Spleen (tissue), 11 donors: Measurements from ENCODE around the gene IFNL2. TPM values are rescaled to one million over a fixed set of nuclear protein-coding genes. Genes with fewer than 3 reads are reported as not detected.

Source experiments
- DNase-seq: peaks from one replicate; pipeline ENCODE4 v3.0.0-alpha.2; 2020
- H3K27ac ChIP-seq, 8 donors: fragments of 200-600 bp; sonication (generic) in 7 of 8; 1 replicate in 4 of 8; 2 replicates in 4 of 8; pipeline versions ENCODE4 v1.5.0 to v1.8.0; 2016 to 2021; ENCODE audit warnings: inconsistent platforms in 4 of 8, mild to moderate bottlenecking in 4 of 8, moderate library complexity in 1 of 8
- H3K27me3 ChIP-seq, 7 donors: fragments of 200-600 bp; sonication (generic) in 6 of 7; replicated peaks in 1 of 7; 1 replicate in 4 of 7; 2 replicates in 3 of 7; pipeline versions ENCODE4 v1.5.0 to v1.8.0; 2016 to 2021; ENCODE audit warnings: inconsistent platforms in 3 of 7, mild to moderate bottlenecking in 1 of 7
- H3K36me3 ChIP-seq, 6 donors: fragments of 200-600 bp; sonication (generic) in 5 of 6; 1 replicate in 4 of 6; 2 replicates in 2 of 6; pipeline versions ENCODE4 v1.5.0 to v1.8.0; 2016 to 2021; ENCODE audit warnings: inconsistent platforms in 2 of 6
- H3K4me1 ChIP-seq, 6 donors: fragments of 200-600 bp; sonication (generic) in 5 of 6; 1 replicate in 3 of 6; 2 replicates in 3 of 6; pipeline versions ENCODE4 v1.5.0 to v1.8.0; 2016 to 2021; ENCODE audit warnings: inconsistent platforms in 3 of 6
- H3K4me3 ChIP-seq, 8 donors: fragments of 200-600 bp; sonication (generic) in 7 of 8; 1 replicate in 4 of 8; 2 replicates in 4 of 8; pipeline versions ENCODE4 v1.5.0 to v1.8.0; 2016 to 2021; ENCODE audit warnings: inconsistent platforms in 4 of 8, mild to moderate bottlenecking in 4 of 8, moderate library complexity in 2 of 8
- H3K9me3 ChIP-seq, 8 donors: fragments of 200-600 bp; sonication (generic) in 7 of 8; 1 replicate in 4 of 8; 2 replicates in 4 of 8; pipeline versions ENCODE4 v1.5.0 to v1.8.0; 2016 to 2021; ENCODE audit warnings: inconsistent platforms in 4 of 8
- POLR2A ChIP-seq, 3 donors: fragments of 450-650 bp; IDR thresholded peaks; one replicate each; pipeline ENCODE4 v1.5.1; 2017; ENCODE audit warnings: antibody characterized with exemption in 3 of 3, mild to moderate bottlenecking in 1 of 3
- POLR2AphosphoS5 ChIP-seq, 3 donors: sonication (generic); formaldehyde crosslinking; IDR thresholded peaks; one replicate each; pipeline ENCODE4 v1.5.1; 2017; ENCODE audit warnings: antibody characterized with exemption in 3 of 3
- WGBS, 5 donors: extraction: QIAGEN DNeasy Blood & Tissue Kit in 3 of 5; methylation state at CpG; one replicate each; pipeline versions ENCODE4 v1.1.5 to v1.1.7; 2013 to 2018; 5-methylcytosine and 5-hydroxymethylcytosine counted together
- intact Hi-C: fragments of 100-400 bp; cut with DNase I; formaldehyde crosslinking; loops from one replicate; pipeline ENCODE4 v1.15.0; 2023; ENCODE audit warnings: low total_unique reads
- polyA plus RNA-seq, 3 donors: library from polyadenylated mRNA; stranded (reverse); fragments of 200-250 nt; gene quantifications; one replicate each; pipeline ENCODE4 v1.2.1, GENCODE V29; 2013
- total RNA-seq, 7 donors: library from RNA; depleted of rRNA in 3 of 7; stranded (reverse); fragments of >200 nt in 3 of 7; fragmentation: NEBNext Ultra II Directional in 4 of 7; extraction: Animal tissue kit (Norgen Biotek cat#: 25700) in 4 of 7; gene quantifications; one replicate each; pipeline versions ENCODE4 v1.1.0 to v1.2.1, GENCODE V29; 2016 to 2021
- TF ChIP-seq, protein P1 (sequence below), 11 experiments: fragments of 200-600 bp in 7 of 11; fragments of 450-650 bp in 4 of 11; sonication (generic) in 4 of 11; IDR thresholded peaks in 8 of 11; conservative IDR thresholded peaks in 3 of 11; 1 replicate in 7 of 11; 2 replicates in 4 of 11; pipeline versions ENCODE4 v1.4.0 to v1.8.0; 2016 to 2021; ENCODE audit warnings: antibody characterized with exemption in 11 of 11, inconsistent platforms in 4 of 11, mild to moderate bottlenecking in 1 of 11
- donor health status: healthy with polysubstance abuse.
- donor health status: DM: no; HTN: no; CAD: no; lungs with moderate emphysema.
- donor health status: DM: no; HTN: no; CAD: no.
- donor health status: Bipolar disorder and iron deficiency.
- donor health status: healthy.
- donor health status: DM: no; HTN: no; CAD: no.
- donor health status: DM: yes; HTN: yes; CAD: no.

The IFNL2 gene
- total and polyA plus RNA-seq, 10 donors: not detected

DNA sequence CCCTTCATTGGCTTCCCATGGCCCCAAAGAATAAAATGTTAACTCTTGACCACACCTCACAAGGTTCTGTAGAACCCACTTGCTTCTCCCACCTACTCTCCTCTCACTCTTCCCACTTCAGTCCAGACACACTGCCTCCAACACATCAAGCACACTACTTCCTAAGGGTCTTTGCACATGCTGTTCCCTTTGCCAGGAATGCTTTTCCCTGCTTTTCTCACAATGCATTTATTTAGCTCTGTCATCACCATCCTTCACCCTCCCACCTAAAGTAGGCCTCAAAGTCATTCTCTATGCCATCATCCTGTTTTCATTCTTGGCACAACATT, 36.0 kb downstream of the IFNL2 start:
- Histone ChIP-seq H3K36me3 (peaks cover 0 to 20% (median 6%) of the 10 kb centered on the region in 6 donors), H3K9me3 (no peaks in the 10 kb centered on the region), H3K27me3 (peaks cover 0 to 39% (median 19%) of the 10 kb centered on the region in 7 donors), H3K4me1 (peaks cover 0 to 18% (median 7%) of the 10 kb centered on the region in 6 donors), H3K4me3 (no peak overlapping the region), H3K27ac (no peak overlapping the region)
- TF ChIP-seq POLR2AphosphoS5 (IDR thresholded peaks at IDR 0.05) (no peak), POLR2A (IDR thresholded peaks at IDR 0.05) (no peak)
- TF ChIP-seq, protein P1, sequence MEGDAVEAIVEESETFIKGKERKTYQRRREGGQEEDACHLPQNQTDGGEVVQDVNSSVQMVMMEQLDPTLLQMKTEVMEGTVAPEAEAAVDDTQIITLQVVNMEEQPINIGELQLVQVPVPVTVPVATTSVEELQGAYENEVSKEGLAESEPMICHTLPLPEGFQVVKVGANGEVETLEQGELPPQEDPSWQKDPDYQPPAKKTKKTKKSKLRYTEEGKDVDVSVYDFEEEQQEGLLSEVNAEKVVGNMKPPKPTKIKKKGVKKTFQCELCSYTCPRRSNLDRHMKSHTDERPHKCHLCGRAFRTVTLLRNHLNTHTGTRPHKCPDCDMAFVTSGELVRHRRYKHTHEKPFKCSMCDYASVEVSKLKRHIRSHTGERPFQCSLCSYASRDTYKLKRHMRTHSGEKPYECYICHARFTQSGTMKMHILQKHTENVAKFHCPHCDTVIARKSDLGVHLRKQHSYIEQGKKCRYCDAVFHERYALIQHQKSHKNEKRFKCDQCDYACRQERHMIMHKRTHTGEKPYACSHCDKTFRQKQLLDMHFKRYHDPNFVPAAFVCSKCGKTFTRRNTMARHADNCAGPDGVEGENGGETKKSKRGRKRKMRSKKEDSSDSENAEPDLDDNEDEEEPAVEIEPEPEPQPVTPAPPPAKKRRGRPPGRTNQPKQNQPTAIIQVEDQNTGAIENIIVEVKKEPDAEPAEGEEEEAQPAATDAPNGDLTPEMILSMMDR (IDR thresholded peaks at IDR 0.05 in 8 of 11, conservative IDR thresholded peaks at IDR 0.05 in 3 of 11): no peak
- intact Hi-C loops: no loop called here
- DNase-seq: peak; percentile 4

DNA sequence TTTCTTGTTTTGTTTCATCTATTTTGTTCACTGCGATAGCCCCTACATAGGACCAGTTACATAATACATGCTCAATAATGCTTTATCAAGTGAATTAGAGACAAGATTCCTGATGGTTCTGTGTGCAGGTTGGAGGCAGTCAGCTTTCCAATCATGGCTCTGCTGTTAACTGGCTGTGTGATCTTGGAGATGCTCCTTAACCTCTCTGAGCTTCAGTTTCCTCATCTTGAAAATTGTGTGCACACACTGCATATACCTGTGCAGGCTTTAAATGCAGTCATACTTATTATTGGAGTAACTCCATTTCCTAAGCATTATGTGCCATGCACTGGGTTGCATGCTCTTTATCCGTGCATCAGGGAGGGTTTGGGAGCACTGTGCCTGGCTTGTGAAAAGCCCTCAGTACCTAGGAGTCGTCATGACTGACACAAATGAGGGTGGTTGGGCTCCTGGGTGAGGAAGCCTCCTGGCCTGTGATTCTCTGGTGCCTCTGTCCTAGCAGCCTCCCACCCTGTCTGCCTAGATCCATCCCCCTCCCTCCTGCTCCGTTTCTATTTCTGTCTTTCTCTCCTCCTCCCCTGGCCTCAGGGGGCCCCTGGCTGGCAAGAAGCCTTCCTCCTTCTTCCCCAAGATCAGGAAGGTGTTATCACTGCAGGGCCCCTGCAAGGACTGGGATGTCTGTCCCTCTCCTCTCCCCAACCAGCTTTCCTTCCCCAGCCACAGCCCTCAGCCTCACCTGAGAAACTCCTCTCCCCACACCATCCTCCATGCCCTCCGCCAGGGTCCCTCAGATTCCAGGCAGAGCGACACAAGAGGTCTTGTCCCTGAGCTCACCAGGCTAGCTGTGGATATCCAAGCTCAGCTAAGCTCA, 36.7 kb downstream of the IFNL2 start:
- no peaks in the 10 kb centered on the region for H3K9me3 ChIP-seq
- peak; percentile 38 for DNase-seq
- H3K4me1 ChIP-seq: peaks cover 0 to 18% (median 7%) of the 10 kb centered on the region in 6 donors
- intact Hi-C loops: no loop called here
- H3K4me3 ChIP-seq: no peak overlapping the region
- no peak overlapping the region for H3K27ac ChIP-seq
- H3K36me3 ChIP-seq: peaks cover 0 to 20% (median 6%) of the 10 kb centered on the region in 6 donors
- H3K27me3 ChIP-seq: peaks cover 0 to 39% (median 19%) of the 10 kb centered on the region in 7 donors
- TF ChIP-seq, protein P1 (IDR thresholded peaks at IDR 0.05 in 8 of 11, conservative IDR thresholded peaks at IDR 0.05 in 3 of 11): no peak
- TF ChIP-seq POLR2A (IDR thresholded peaks at IDR 0.05) (no peak), POLR2AphosphoS5 (IDR thresholded peaks at IDR 0.05) (no peak)
- WGBS, 5 donors: 49 to 64% (median 53%) methylated on average over 6 of the region's 6 CpGs

DNA sequence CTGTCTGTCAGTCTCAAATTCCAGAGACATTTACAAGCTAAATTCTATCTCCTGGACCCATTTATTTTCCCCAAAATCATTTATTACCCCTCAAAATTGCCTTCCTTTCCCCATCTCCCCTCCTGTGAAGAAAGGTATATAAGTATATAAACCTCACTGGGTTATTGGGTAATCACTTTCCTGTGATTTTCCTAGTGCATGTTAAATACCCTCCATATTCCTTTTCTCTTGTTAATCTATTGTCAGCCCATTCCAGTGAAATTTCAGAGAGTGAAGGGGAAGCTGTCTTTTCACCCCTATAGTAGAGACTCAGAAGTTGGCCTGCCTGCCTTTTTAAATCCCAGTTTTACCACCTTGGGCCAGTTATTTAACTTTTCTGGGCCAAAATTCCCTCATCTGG, 37.9 kb downstream of the IFNL2 start:
- Histone ChIP-seq H3K36me3 (peaks cover 0 to 20% (median 6%) of the 10 kb centered on the region in 6 donors), H3K4me3 (no peak overlapping the region), H3K27me3 (peaks cover 0 to 39% (median 19%) of the 10 kb centered on the region in 7 donors), H3K4me1 (peaks cover 0 to 18% (median 7%) of the 10 kb centered on the region in 6 donors), H3K9me3 (no peaks in the 10 kb centered on the region), H3K27ac (no peak overlapping the region)
- DNase-seq: no peak
- intact Hi-C loops: no loop called here
- no peak for TF ChIP-seq POLR2A (IDR thresholded peaks at IDR 0.05)
- no peak for TF ChIP-seq POLR2AphosphoS5 (IDR thresholded peaks at IDR 0.05)
- TF ChIP-seq, protein P1 (IDR thresholded peaks at IDR 0.05 in 8 of 11, conservative IDR thresholded peaks at IDR 0.05 in 3 of 11): no peak

DNA sequence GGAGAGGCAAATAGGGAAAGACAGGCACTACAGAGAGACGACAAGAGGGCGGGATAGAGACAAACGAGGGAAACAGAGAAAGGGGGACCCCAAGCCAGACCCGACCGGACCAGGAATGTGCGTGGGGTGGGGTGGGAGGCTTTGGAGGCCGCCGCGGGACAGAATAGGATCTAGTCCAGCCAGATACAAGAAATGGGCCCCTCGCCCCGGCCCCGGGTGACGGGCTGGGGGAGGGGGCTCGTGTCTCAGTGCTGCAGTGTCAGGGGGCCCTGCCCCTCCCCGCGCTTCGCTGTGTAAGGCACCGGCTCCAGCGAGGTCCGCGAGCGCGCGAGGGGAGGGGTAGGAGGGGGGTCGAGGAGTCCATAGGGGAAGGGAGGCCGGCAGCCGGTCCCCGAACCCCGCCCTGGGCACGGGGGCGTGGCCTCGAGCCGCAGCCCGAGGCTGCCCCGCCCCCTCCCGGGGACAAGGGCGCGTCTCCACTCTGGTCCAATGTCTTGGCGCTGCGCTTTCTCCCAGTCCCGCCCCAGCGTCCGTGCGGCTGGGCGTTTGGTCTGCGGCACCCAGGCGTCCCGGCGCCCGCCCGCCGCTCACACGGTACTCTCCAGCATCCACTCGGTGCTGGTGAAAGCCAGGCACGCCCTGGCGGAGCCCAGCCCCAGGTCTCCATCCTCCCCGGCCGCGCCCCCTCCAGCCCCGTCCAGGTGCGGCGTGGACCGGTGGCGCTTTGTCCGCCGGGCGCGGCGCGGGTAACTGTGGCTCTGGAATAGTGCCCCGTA, 39.0 kb downstream of the IFNL2 start:
- DNase-seq: peak; percentile 73
- no peaks in the 10 kb centered on the region for H3K9me3 ChIP-seq
- WGBS, 5 donors: 44 to 84% (median 51%) methylated on average over 53 to 71 of the region's 71 CpGs
- H3K27ac ChIP-seq: no peak overlapping the region
- TF ChIP-seq, protein P1 (IDR thresholded peaks at IDR 0.05 in 8 of 11, conservative IDR thresholded peaks at IDR 0.05 in 3 of 11): no peak
- TF ChIP-seq POLR2AphosphoS5 (IDR thresholded peaks at IDR 0.05): peak in 1 of 3 donors; percentile 6
- intact Hi-C loops: no loop called here
- peaks cover 0 to 31% (median 6%) of the 10 kb centered on the region in 6 donors for H3K36me3 ChIP-seq
- H3K4me3 ChIP-seq: peak overlapping the region in 5 of 8 donors; percentile 5 to 49 (median 13)
- peaks cover 0 to 39% (median 19%) of the 10 kb centered on the region in 7 donors for H3K27me3 ChIP-seq
- H3K4me1 ChIP-seq: peaks cover 0 to 18% (median 7%) of the 10 kb centered on the region in 6 donors
